ENCODE data around the gene RGS21.

DNA sequence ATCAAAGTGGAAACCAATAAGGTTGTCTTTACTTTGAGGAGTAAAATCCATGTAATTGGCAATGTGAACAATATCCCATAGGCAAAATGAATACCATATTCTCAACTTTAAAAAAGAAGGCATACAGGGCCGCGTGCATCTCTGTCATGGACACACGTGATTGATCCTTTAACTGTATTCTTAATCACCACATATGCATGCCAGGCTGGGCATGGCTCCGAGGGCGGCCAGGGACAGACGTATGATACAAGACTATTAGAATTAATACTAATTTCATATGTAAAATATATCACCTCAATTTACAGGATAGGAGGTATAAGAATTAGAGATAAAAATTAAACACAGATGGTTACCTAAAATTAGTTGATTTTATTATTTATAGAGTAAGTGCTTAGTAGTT is 11.2 kb downstream of the RGS21 start:
- TF ChIP-seq CTCF (IDR thresholded peaks at IDR 0.05): no peak
- TF ChIP-seq POLR2A (IDR thresholded peaks at IDR 0.05): no peak
